Common myeloid progenitor, CD34-positive (primary cell): ENCODE results near the gene USHBP1.

Experiments used
- CTCF ChIA-PET: fragments of 350-600 bp; sonication (Branson Sonifier 250); formaldehyde crosslinking; loops from one replicate; lab custom pipeline; 2021; ENCODE audit warnings: antibody characterized with exemption; lab: Charles Lee
- POLR2A ChIA-PET: fragments of 350-600 bp; sonication (Branson Sonifier 250); formaldehyde crosslinking; loops from one replicate; lab custom pipeline; 2021; ENCODE audit warnings: antibody characterized with exemption; lab: Charles Lee
- DNase-seq, 3 donors: peaks; one replicate each; pipeline versions ENCODE4 v3.0.0 to v3.0.0-alpha.2; 2013
- H3K27ac ChIP-seq, 2 experiments: 1 replicate in 1 of 2; 2 replicates in 1 of 2; pipeline ENCODE4 v1.7.0; 2013; ENCODE audit warnings: inconsistent platforms in 2 of 2, low read length in 2 of 2, mild to moderate bottlenecking in 2 of 2, low read depth in 1 of 2, moderate library complexity in 1 of 2; ENCODE audit not compliant: severe bottlenecking in 2 of 2, insufficient read depth in 1 of 2, poor library complexity in 1 of 2
- H3K27me3 ChIP-seq, 5 experiments: replicated peaks in 2 of 5; 1 replicate in 3 of 5; 2 replicates in 2 of 5; pipeline versions ENCODE4 v1.6.1 to v1.7.0; 2013; ENCODE audit warnings: low read length in 4 of 5, mild to moderate bottlenecking in 2 of 5, moderate library complexity in 2 of 5, inconsistent platforms in 1 of 5; ENCODE audit not compliant: insufficient read depth in 5 of 5, control insufficient read depth in 4 of 5
- H3K36me3 ChIP-seq, 4 experiments: 1 replicate in 2 of 4; 2 replicates in 2 of 4; pipeline versions ENCODE4 v1.6.1 to v1.7.0; 2013; ENCODE audit warnings: low read length in 3 of 4, control low read depth in 1 of 4, mild to moderate bottlenecking in 1 of 4; ENCODE audit not compliant: control insufficient read depth in 4 of 4, insufficient read depth in 4 of 4
- H3K4me1 ChIP-seq, 4 experiments: 1 replicate in 3 of 4; 2 replicates in 1 of 4; pipeline versions ENCODE4 v1.6.1 to v1.7.1; 2013; ENCODE audit warnings: low read length in 3 of 4, mild to moderate bottlenecking in 3 of 4, control low read depth in 1 of 4, inconsistent platforms in 1 of 4, moderate library complexity in 1 of 4; ENCODE audit not compliant: control insufficient read depth in 4 of 4, insufficient read depth in 4 of 4; ENCODE audit errors: control extremely low read depth in 1 of 4
- H3K4me3 ChIP-seq, 7 experiments: 1 replicate in 4 of 7; 2 replicates in 3 of 7; pipeline versions ENCODE4 v1.5.1 to v1.7.0; 2013; ENCODE audit warnings: mild to moderate bottlenecking in 7 of 7, low read length in 6 of 7, moderate library complexity in 6 of 7, inconsistent platforms in 2 of 7, low read depth in 2 of 7, control low read depth in 1 of 7; ENCODE audit not compliant: insufficient read depth in 4 of 7, control insufficient read depth in 1 of 7; ENCODE audit errors: extremely low read depth in 1 of 7
- H3K9me3 ChIP-seq, 5 experiments: 1 replicate in 4 of 5; 2 replicates in 1 of 5; pipeline versions ENCODE4 v1.6.1 to v1.7.1; 2013; ENCODE audit warnings: low read length in 4 of 5, mild to moderate bottlenecking in 2 of 5, inconsistent platforms in 1 of 5, low read depth in 1 of 5, moderate library complexity in 1 of 5; ENCODE audit not compliant: control insufficient read depth in 4 of 5, insufficient read depth in 2 of 5; ENCODE audit errors: control extremely low read depth in 1 of 5
- WGBS: methylation state at CpG from one replicate; pipeline ENCODE4 v1.1.5; 2013; ENCODE audit not compliant: insufficient coverage; 5-methylcytosine and 5-hydroxymethylcytosine counted together

Gene USHBP1

DNA sequence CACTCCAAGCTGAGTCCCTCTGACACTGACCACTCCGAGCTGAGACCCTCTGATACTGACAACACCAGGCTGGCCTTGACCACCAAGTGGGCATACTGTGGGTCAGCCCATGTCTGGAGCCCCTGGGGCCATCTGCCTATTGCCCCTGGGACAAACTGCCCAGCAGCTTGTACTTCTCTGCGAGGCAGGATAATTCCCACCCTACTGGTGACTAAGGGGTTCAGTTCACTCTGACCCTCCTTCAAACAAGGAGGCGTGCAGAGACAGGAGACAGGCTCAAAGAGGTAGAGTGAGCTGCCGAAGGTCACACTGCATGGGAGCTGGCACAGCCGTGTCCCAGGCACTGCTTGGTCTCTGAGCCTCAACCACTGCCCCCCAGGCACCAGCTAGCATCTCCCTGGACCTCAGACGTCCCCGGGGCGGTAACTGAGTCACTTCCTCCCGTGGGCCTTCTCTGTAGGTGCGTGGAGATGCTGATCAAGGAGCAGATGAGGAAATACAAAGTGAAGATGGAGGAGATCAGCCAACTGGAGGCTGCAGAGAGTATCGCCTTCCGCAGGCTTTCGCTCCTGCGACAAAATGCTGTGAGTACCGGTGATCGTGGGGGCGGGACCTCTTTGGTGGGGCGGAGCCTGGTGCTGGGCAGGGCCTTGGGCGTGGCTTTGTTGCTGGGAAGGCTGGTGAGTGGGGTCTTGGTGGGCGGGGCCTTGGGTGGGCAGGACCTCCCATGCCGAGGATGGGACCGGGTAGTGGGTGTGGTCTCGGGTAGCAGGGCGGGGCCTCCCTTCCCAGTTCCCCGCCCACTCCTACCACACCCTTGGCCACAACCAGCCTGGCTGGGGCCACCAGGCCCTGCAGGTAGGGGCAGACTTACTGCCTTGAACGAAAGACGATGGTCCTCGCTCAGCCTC is 55.2 kb downstream of the USHBP1 start:
- H3K4me3 ChIP-seq, result no peak overlapping the region
- H3K36me3 ChIP-seq, result peaks cover 7 to 71% (median 49%) of the 10 kb centered on the region in 4 experiments
- H3K27ac ChIP-seq, result no peak overlapping the region
- peak; percentile 72 to 79 (median 73) for DNase-seq
- CTCF ChIA-PET, result interaction anchor here (3.7 kb wide), 1 partner anchor 74 kb away, joined by 10 read pairs; no protein-coding TSS in a partner anchor
- no peaks in the 10 kb centered on the region for H3K9me3 ChIP-seq
- peaks cover 0 to 2% (median 1%) of the 10 kb centered on the region in 4 experiments for H3K4me1 ChIP-seq
- POLR2A ChIA-PET, result no interaction called here
- WGBS, result 98% methylated on average over 14 of the region's 28 CpGs
- H3K27me3 ChIP-seq, result no peaks in the 10 kb centered on the region

DNA sequence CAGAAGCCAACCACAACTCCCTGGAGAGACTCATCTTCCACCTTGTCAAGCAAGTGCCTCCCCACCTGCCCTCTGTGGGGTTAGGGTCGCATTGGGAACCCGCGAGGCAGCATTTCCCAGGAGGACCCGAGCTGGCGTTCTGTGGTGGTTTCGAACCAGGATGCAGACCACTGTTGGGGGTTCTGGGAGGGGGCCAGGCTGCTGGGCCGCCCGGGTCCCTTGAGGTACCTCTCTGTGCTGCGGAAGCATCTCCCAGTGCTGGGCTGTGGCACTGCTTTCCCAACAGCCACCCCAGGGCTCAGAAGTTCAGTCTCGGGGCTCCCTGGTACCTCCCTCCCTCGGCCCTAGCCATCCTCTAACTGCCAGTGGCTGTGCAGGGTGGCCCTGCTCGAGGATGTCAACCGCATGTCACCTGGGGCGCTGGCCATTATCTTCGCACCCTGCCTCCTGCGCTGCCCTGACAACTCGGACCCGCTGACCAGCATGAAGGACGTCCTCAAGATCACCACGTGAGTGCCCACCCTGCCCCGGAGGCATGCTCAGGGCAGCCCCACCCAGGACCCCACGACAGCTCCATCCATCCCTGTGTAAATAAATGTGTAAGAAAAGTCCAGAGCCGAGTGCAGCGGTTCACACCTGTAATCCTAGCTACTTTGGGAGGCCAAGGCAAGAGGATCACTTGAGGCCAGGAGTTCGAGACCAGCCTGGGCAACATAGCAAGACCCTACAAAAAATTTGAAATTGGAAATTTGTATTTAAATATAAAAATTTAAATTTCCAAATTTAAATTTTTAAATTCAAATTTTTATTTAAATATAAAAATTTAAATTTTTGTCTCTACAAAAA is 57.6 kb downstream of the USHBP1 start:
- 94% methylated on average over 23 of the region's 25 CpGs for WGBS
- no peaks in the 10 kb centered on the region for H3K9me3 ChIP-seq
- peaks cover 12 to 77% (median 58%) of the 10 kb centered on the region in 4 experiments for H3K36me3 ChIP-seq
- ChIA-PET CTCF (interaction anchor here (1.7 to 4.7 kb wide), 2 partner anchors 66 to 76 kb away, joined by 4 to 23 read pairs; partner anchors contain the start of gene ANKLE1), POLR2A (no interaction called here)
- no peaks in the 10 kb centered on the region for H3K27me3 ChIP-seq
- H3K4me3 ChIP-seq, result no peak overlapping the region
- DNase-seq, result no peak
- no peak overlapping the region for H3K27ac ChIP-seq
- H3K4me1 ChIP-seq, result no peaks in the 10 kb centered on the region

DNA sequence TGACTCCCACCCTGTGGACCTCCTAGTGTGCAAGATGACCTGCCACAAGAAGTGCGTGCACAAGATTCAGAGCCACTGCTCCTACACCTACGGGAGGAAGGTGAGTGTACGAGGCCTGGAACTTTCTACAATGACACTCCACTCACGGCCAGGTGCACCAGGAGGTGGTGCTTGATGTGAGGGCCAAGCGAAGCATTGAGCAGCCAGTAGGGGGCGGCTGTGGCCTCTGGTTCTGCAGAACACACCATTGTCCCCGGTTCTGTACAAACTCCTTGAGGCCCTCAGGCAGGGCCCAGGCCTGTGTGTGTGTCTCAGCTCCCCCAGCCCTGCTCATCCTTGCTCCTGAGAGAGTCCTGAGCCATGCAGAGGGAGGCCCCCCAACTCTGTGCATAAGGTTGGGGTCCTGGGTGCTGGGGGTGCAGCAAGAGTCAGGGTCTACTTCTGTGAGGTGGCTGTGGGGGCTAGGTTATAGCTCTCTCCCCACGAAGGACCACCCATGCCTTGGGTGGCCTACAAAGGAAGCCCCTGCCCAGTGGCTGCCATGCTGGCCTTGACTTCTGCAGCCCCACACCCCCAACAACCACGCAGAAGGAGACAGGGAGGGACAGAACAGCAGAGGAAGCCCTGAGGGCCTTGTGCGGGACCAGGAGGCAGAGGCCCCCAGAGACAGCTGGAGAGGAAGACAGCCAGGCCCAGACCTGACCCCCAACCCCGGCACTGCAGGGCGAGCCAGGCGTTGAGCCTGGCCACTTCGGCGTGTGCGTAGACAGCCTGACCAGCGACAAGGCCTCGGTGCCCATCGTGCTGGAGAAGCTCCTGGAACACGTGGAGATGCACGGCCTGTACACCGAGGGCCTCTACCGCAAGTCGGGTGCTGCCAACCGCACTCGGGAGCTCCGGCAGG is 59.1 kb downstream of the USHBP1 start:
- no peaks in the 10 kb centered on the region for H3K9me3 ChIP-seq
- WGBS, result 91% methylated on average over 25 of the region's 27 CpGs
- ChIA-PET POLR2A (no interaction called here), CTCF (interaction anchor here (0.8 to 4.7 kb wide), 4 partner anchors 9 to 77 kb away, joined by 3 to 23 read pairs (median 4); partner anchors contain the start of genes ANKLE1 and USE1)
- H3K4me1 ChIP-seq, result no peaks in the 10 kb centered on the region
- no peaks in the 10 kb centered on the region for H3K27me3 ChIP-seq
- H3K36me3 ChIP-seq, result peaks cover 14 to 80% (median 64%) of the 10 kb centered on the region in 4 experiments
- H3K27ac ChIP-seq, result no peak overlapping the region
- peak; percentile 50 to 69 (median 67) for DNase-seq
- H3K4me3 ChIP-seq, result no peak overlapping the region

DNA sequence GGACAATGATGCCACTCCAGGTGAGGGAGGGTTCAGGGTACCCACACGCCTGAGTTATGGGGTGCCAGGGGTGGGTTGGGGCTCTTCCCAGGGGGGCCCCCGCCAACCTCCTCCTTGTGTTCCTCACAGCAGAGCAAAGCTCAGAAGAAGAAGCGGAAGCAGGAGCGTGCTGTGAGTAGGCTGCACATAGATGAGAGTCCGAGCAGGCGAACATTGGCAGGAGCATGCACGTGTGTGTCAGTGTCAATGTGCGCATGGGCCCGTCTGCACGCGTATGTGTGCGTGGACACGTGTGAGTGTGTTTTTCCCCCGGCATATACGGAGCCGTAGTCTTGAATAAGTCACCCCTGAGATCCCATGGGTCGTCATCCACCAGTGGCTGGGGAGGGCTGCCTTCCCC is 61.8 kb downstream of the USHBP1 start:
- Histone ChIP-seq H3K27ac (no peak overlapping the region), H3K27me3 (no peaks in the 10 kb centered on the region), H3K9me3 (no peaks in the 10 kb centered on the region), H3K4me1 (no peaks in the 10 kb centered on the region), H3K4me3 (no peak overlapping the region), H3K36me3 (peaks cover 13 to 82% (median 60%) of the 10 kb centered on the region in 4 experiments)
- 97% methylated on average over 17 of the region's 17 CpGs for WGBS
- CTCF ChIA-PET, result interaction anchor here (1.5 to 4.7 kb wide), 2 partner anchors 12 to 80 kb away, joined by 4 to 23 read pairs; partner anchors contain the start of genes ANKLE1 and USE1
- no peak for DNase-seq
- POLR2A ChIA-PET, result interaction anchor here (0.6 kb wide), 1 partner anchor 1007 kb away, joined by 3 read pairs; no protein-coding TSS in a partner anchor

DNA sequence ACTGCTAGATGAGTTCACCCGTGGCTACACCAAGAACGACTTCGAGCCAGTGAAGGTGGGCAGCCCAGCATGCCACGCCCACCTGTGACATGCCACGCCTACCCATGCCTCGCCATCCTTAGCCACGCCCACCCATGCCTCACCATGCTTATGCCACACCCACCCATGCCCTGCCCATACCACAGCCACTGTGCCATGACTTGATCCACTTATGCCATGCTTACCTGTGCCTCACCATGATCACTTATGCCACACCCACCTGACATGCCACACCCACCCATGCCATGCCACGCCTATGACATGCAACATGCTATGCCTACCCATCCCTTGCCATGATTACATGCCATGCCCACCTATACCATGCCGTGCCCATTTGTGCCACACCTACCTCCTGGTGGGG is 62.3 kb downstream of the USHBP1 start:
- ChIA-PET CTCF (interaction anchor here (0.9 to 1.5 kb wide), 2 partner anchors 13 to 66 kb away, joined by 4 read pairs; partner anchors contain the start of gene USE1), POLR2A (interaction anchor here (0.6 kb wide), 1 partner anchor 1007 kb away, joined by 3 read pairs; no protein-coding TSS in a partner anchor)
- H3K9me3 ChIP-seq, result no peaks in the 10 kb centered on the region
- no peak overlapping the region for H3K27ac ChIP-seq
- no peaks in the 10 kb centered on the region for H3K27me3 ChIP-seq
- 98% methylated on average over 8 of the region's 9 CpGs for WGBS
- peaks cover 13 to 87% (median 62%) of the 10 kb centered on the region in 4 experiments for H3K36me3 ChIP-seq
- no peak overlapping the region for H3K4me3 ChIP-seq
- peak in 2 of 3 donors; percentile 32 to 42 for DNase-seq
- no peaks in the 10 kb centered on the region for H3K4me1 ChIP-seq
